ENCODE results near the gene ADAMTS8.

- TF ChIP-seq EZH2 (IDR thresholded peaks at IDR 0.05; ENCODE audit: borderline replicate concordance, low read depth, low read length, severe bottlenecking) (peak; percentile 81), CTCF (IDR thresholded peaks at IDR 0.05; ENCODE audit: extremely low read depth in 1 of 2, insufficient read depth in 1 of 2, low read depth in 1 of 2, low read length in 2 of 2) (peak in 1 of 2 donors; percentile 4), JUN (IDR thresholded peaks at IDR 0.05; ENCODE audit: borderline replicate concordance, insufficient read depth, insufficient read length, low read depth) (no peak), POLR2A (IDR thresholded peaks at IDR 0.05; ENCODE audit: low read depth, low read length) (no peak)
These were observed 661 bp downstream of the ADAMTS8 start for GRCh38 chr11:130427581-130428315.

Data from endothelial cell of umbilical vein (primary cell).